ENCODE data around the gene FAM9A. TPM values are rescaled to one million over a fixed set of nuclear protein-coding genes. Genes with fewer than 3 reads are reported as not detected.
"Not testable (repeated sequence)": the region's sequence is repeated elsewhere in the genome, so short reads cannot be mapped to it uniquely, and the experiment has no call there.

The FAM9A gene
- total RNA-seq, 4 donors from 2014 or later: not detected

DNA sequence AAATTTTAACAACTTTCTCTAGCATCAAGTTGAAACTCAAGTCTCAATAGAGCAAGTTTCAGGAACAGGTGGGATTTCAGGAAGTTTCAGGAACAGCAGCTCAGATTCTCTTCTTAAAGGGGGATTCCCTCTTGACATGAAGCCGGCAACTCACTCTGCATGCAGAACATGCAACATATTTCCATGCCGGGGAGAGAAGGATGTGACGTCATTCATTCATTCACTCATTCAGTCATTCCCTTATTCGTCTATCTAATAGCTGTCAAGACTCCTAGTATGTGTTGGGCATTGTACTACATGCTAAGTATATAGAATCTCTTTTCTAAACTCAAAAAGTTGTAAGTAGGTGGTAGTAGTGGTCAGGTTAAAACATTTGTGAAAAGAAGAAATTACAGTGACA, 4.8 kb upstream of the FAM9A start:
- Histone ChIP-seq H3K9me3 (no peaks in the 10 kb centered on the region), H3K4me3 (no peak overlapping the region), H3K36me3 (no peaks in the 10 kb centered on the region), H3K4me1 (no peaks in the 10 kb centered on the region), H3K27me3 (no peaks in the 10 kb centered on the region), H3K27ac (no peak overlapping the region)
- 71 to 89% methylated on average over 4 of the region's 4 CpGs for WGBS, 2 donors
- intact Hi-C loops (cut with DNase I): no loop called here
- TF ChIP-seq POLR2A (IDR thresholded peaks at IDR 0.05): no peak
- TF ChIP-seq, protein P1, sequence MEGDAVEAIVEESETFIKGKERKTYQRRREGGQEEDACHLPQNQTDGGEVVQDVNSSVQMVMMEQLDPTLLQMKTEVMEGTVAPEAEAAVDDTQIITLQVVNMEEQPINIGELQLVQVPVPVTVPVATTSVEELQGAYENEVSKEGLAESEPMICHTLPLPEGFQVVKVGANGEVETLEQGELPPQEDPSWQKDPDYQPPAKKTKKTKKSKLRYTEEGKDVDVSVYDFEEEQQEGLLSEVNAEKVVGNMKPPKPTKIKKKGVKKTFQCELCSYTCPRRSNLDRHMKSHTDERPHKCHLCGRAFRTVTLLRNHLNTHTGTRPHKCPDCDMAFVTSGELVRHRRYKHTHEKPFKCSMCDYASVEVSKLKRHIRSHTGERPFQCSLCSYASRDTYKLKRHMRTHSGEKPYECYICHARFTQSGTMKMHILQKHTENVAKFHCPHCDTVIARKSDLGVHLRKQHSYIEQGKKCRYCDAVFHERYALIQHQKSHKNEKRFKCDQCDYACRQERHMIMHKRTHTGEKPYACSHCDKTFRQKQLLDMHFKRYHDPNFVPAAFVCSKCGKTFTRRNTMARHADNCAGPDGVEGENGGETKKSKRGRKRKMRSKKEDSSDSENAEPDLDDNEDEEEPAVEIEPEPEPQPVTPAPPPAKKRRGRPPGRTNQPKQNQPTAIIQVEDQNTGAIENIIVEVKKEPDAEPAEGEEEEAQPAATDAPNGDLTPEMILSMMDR (IDR thresholded peaks at IDR 0.05): no peak
- DNase-seq: no peak

DNA sequence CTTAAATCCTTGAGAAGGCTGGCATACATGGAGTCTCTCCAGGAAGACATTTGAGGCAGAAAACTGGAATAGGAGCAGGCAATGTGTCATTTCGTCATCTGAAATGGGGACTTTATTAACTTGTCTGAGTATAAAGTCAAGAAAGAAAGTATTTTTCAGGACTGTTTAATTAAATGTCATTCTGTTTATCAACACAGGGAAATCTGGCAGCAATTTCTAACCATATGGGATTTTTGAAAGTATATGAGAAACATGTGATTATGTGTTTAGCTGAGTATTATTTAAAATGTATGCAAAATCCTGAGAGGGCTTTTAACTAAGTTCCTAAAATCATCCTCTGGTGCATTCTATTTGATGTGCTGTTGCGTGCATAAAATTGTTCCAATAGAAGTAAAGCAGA, 3.9 kb upstream of the FAM9A start:
- Histone ChIP-seq H3K4me3 (no peak overlapping the region), H3K27me3 (no peaks in the 10 kb centered on the region), H3K36me3 (no peaks in the 10 kb centered on the region), H3K27ac (no peak overlapping the region), H3K4me1 (no peaks in the 10 kb centered on the region), H3K9me3 (no peaks in the 10 kb centered on the region)
- DNase-seq: no peak
- 59 to 86% methylated on average over 2 of the region's 2 CpGs for WGBS, 2 donors
- TF ChIP-seq POLR2A (IDR thresholded peaks at IDR 0.05): no peak
- TF ChIP-seq, protein P1 (IDR thresholded peaks at IDR 0.05): no peak
- intact Hi-C loops (cut with DNase I): no loop called here

DNA sequence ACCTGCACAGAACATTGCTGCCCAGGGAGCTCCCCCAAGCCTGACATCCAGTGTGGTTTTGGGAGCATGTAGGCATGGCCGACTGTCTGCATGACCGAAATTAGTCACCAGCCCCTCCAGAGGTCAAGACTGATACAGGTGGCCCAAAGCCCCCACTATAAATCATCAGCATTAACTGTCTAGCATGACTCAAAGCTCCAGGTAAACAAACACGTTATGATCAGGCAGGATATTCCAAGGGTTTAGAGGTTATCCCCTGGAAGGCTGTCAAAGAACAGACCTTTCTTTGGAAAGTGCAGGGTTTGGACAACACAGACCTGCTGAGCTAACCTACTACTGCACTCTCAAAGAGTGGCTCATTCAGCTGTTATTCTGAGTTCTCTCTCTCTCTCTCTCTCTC, 2.1 kb upstream of the FAM9A start:
- no peak for DNase-seq
- intact Hi-C loops (cut with DNase I): no loop called here
- TF ChIP-seq, protein P1 (IDR thresholded peaks at IDR 0.05): no peak
- TF ChIP-seq POLR2A (IDR thresholded peaks at IDR 0.05): no peak
- Histone ChIP-seq H3K4me1 (no peaks in the 10 kb centered on the region), H3K27me3 (no peaks in the 10 kb centered on the region), H3K9me3 (no peaks in the 10 kb centered on the region), H3K4me3 (no peak overlapping the region), H3K36me3 (no peaks in the 10 kb centered on the region), H3K27ac (no peak overlapping the region)
- 30% methylated on average over 3 of the region's 3 CpGs; no CpG with 5 or more reads in 1 of the 2 donors for WGBS, 2 donors

DNA sequence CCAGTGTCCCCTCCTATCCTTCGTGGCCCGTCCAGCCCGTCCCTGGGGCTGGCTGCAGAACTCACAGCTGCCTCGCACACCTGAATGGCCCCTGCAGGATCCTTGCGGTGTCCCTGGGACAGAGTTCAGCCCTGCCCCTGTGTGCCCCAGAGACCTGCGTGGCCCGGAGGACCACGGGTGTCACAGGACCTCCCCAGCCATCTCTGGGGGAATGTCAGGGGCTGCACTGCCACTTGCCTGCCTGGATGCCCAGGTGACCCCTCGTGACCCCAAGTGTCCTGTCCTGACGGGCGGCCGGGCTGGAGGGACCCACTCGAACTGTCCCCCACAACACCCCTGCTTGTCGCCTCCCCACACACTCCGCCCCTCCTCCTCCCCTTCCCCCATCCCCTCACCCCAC, 832 bp downstream of the FAM9A start:
- H3K27ac ChIP-seq; DNase-seq; H3K27me3 ChIP-seq; H3K4me3 ChIP-seq; H3K4me1 ChIP-seq; H3K36me3 ChIP-seq; H3K9me3 ChIP-seq; intact Hi-C loops (cut with DNase I): not testable (repeated sequence)
- 90% methylated on average over 5 of the region's 15 CpGs; no CpG with 5 or more reads in 1 of the 2 donors for WGBS, 2 donors

DNA sequence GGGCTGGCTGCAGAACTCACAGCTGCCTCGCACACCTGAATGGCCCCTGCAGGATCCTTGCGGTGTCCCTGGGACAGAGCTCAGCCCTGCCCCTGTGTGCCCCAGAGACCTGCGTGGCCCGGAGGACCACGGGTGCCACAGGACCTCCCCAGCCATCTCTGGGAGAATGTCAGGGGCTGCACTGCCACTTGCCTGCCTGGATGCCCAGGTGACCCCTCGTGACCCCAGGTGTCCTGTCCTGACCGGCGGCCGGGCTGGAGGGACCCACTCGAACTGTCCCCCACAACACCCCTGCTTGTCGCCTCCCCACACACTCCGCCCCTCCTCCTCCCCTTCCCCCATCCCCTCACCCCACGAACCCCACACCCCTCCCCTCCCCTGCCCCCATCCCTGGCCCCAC, 1.9 kb downstream of the FAM9A start:
- DNase-seq; H3K4me1 ChIP-seq; H3K27ac ChIP-seq; H3K9me3 ChIP-seq; H3K27me3 ChIP-seq; intact Hi-C loops (cut with DNase I); H3K4me3 ChIP-seq; H3K36me3 ChIP-seq: not testable (repeated sequence)
- WGBS, 2 donors: 89% methylated on average over 10 of the region's 13 CpGs; no CpG with 5 or more reads in 1 of the 2 donors

DNA sequence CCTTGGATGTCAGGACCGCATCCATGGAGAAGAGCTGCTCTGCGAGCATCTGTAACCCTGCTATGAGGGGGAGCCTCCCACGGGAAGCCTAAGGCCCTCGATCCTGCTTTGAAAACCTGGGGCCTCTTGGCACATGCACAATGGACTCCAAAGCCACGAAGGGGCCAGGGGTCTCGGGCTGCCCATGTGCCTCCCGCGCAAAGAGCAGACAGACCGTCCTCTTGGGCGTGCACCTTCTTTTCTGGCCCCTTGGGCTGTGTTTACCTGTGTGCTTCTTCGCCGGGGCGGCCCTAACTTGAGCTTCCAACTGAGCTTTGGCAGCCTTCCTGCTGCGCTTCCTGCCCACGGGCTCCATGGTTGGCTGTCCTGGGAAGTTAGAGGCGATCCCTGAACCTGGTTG, 2.5 kb downstream of the FAM9A start:
- H3K4me1 ChIP-seq; H3K9me3 ChIP-seq; H3K4me3 ChIP-seq; H3K27me3 ChIP-seq; H3K36me3 ChIP-seq; H3K27ac ChIP-seq; DNase-seq; intact Hi-C loops (cut with DNase I): not testable (repeated sequence)
- WGBS, 2 donors: no CpG with 5 or more reads among the region's 16 CpGs

DNA sequence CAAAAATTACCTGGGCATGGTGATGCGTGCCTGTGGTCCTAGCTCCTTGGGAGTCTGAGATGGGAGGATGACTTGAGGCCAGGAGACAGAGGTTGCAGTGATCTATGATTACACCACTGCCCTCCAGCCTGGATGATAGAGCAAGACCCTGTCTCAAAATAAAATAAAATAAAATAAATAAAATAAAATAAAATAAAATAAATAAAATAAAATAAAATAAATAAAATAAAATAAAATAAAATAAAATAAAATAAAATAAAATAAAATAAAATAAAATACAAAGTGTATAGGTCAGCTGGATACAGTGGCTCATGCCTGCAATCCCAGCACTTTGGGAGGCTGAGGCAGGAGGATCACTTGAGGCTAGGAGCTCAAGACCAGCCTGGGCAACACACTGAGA, 14.1 kb downstream of the FAM9A start:
- H3K27ac ChIP-seq; H3K9me3 ChIP-seq; H3K4me3 ChIP-seq; H3K4me1 ChIP-seq; H3K27me3 ChIP-seq; DNase-seq; H3K36me3 ChIP-seq; intact Hi-C loops (cut with DNase I): not testable (repeated sequence)
- WGBS, 2 donors: 82 to 89% methylated on average over 1 of the region's 1 CpG
